Retinal pigment epithelial cell (primary cell): ENCODE results near the gene EPB41.
"Not testable (repeated sequence)": the region's sequence is repeated elsewhere in the genome, so short reads cannot be mapped to it uniquely, and the experiment has no call there.

Experiments
- DNase-seq: peaks from one replicate; pipeline ENCODE4 v3.0.0-alpha.2; 2010; ENCODE audit warnings: low read depth
- H3K4me3 ChIP-seq: 2 replicates; pipeline ENCODE4 v1.5.1; 2011; ENCODE audit warnings: mild to moderate bottlenecking, low read length, control low read depth, moderate library complexity
- TF ChIP-seq, protein P1 (sequence below): conservative IDR thresholded peaks from 2 replicates; pipeline ENCODE4 v1.5.1; 2011; ENCODE audit warnings: low read depth, low read length, control low read depth, inconsistent platforms

The EPB41 gene

DNA sequence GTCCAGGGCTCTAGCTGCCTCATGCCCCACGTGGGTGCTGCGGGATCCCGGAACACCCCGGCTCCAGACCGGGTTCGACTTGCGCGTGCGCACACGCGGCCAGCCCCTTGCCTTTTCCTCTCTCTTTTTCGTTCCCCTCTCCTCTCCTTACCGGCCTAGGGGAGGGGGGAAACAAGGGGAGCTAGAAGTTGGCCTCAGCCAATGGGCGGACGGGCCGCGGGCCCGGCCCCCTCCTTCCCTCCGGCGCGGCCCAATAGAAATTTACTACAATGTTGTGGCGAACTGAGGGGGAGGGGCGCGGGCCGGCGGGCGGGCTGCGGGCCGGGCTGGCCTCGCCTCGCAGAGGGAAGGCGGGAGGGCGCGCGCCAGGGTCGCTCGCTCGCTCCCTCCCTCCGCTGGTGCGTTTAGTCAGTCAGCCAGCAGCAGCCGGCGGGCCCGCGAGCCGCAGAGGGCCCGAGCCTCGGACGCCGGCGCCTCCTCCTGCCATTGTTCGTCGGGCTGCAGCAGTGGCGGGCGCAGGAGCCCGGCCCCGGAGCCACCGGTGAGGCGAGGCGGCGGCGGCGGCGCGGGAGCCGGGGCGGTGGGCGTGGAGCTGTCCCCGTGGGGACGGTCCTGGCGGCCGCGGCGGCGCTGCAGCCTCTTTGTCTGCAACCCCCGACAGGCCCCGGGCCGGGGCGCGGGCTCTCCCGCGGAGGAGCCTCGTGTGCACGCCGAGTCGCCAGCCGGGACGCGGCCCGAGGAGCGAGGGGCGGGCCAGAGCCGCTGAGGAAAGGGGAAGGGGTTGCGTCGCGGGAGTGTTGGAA lies at the start of gene EPB41:
Gene EPB41, plus strand, starts transcription at position 342 of the 803 bp plus-strand sequence. CDS start 72,869 bp downstream, outside the sequence.
- TF ChIP-seq, protein P1, sequence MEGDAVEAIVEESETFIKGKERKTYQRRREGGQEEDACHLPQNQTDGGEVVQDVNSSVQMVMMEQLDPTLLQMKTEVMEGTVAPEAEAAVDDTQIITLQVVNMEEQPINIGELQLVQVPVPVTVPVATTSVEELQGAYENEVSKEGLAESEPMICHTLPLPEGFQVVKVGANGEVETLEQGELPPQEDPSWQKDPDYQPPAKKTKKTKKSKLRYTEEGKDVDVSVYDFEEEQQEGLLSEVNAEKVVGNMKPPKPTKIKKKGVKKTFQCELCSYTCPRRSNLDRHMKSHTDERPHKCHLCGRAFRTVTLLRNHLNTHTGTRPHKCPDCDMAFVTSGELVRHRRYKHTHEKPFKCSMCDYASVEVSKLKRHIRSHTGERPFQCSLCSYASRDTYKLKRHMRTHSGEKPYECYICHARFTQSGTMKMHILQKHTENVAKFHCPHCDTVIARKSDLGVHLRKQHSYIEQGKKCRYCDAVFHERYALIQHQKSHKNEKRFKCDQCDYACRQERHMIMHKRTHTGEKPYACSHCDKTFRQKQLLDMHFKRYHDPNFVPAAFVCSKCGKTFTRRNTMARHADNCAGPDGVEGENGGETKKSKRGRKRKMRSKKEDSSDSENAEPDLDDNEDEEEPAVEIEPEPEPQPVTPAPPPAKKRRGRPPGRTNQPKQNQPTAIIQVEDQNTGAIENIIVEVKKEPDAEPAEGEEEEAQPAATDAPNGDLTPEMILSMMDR = no peak
- peak within 1 kb of the TSS; percentile 58 for H3K4me3 ChIP-seq
- peak; percentile 60 for DNase-seq

DNA sequence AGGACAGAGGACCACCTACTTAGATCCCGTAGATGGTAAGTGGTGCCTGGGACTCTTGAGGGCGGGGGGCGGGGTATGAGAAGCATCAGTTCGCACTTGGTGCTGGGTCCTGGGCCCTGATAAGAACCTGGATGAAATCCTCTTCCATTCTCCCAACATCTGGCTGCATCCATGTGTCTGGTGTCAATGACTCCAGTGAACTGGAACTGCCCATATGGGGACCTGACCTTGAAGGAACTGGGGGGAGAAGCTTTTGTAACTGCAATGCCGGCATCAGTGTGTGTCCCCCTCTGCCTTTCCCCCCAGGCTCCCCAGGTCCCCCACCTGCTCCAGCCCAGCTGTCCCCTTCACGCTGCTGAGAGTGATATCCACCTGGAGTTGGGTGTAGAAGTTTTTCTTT lies 49.7 kb upstream of the EPB41 start:
- DNase-seq = no peak
- TF ChIP-seq, protein P1 = no peak
- no peak overlapping the region for H3K4me3 ChIP-seq

DNA sequence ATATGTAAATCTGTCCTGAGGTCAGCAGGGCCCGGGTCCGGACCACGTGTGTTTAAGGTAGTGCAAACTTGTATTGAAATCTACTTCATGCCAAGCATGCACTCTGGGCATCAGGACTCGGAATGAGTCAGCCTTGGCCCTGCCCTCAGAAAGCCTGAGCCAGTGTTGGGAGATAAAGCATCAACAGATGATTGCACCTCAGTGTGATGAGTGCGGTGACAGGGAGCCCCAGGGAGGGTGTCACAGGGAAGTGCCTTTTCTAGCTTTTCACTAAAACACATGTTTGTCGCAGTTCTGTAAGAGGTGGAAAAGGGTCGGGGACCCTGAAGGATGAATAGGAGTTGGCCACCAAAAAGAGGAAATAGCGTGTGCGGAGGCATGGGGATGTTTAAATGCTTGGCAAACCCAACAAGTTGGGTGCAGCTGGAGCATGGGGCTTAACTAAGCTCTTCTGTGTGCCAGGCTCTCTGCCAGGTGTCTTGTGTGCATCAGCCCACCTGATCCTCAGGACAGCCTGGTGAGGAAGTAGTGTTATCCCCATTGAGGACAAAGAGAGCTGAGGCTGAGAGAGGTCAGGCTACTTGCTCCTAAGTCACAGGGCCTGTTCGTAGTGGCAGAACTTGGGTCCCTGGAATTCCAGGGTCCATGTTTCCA lies 48.2 kb upstream of the EPB41 start:
- H3K4me3 ChIP-seq = no peak overlapping the region
- TF ChIP-seq, protein P1 = no peak
- no peak for DNase-seq

DNA sequence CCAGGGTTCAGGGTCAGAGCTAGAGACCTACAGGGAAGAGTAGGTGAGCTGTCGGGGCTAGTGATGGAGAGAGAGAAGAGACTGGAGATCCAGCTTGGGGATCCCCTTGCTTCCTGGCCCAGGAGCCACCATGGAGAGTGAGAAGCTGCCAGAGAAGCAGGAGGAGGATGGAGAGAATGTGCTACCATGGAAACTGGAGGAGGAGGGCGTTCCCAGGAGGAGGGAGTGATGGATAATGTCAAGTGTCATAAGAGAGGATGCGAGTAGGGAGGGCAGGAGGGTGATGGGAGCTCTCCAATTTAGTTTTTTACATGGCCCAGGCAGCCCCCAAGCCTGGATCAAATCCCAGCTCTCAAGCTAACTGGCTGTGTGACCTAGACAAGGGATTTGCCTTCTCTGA lies 46.5 kb upstream of the EPB41 start:
- no peak overlapping the region for H3K4me3 ChIP-seq
- DNase-seq = no peak
- TF ChIP-seq, protein P1 = no peak

DNA sequence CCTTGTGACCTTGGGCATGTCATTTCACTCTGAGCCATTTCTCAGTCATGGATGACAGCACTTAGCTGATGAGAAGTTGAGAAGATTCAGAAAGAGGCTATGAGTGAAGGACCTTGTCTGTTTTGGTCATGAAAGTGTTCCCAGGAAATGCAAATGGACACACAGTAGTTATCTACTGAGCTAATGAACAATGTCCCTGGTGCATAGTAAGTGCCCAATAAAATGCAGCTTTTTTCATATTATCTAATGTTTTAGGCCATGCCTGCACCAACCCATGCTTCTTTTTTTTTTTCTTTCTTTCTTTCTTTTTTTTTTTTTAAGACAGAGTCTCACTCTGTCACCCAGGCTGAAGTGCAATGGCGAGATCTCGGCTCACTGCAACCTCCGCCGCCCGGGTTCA lies 44.4 kb upstream of the EPB41 start:
- no peak overlapping the region for H3K4me3 ChIP-seq
- TF ChIP-seq, protein P1 = no peak

DNA sequence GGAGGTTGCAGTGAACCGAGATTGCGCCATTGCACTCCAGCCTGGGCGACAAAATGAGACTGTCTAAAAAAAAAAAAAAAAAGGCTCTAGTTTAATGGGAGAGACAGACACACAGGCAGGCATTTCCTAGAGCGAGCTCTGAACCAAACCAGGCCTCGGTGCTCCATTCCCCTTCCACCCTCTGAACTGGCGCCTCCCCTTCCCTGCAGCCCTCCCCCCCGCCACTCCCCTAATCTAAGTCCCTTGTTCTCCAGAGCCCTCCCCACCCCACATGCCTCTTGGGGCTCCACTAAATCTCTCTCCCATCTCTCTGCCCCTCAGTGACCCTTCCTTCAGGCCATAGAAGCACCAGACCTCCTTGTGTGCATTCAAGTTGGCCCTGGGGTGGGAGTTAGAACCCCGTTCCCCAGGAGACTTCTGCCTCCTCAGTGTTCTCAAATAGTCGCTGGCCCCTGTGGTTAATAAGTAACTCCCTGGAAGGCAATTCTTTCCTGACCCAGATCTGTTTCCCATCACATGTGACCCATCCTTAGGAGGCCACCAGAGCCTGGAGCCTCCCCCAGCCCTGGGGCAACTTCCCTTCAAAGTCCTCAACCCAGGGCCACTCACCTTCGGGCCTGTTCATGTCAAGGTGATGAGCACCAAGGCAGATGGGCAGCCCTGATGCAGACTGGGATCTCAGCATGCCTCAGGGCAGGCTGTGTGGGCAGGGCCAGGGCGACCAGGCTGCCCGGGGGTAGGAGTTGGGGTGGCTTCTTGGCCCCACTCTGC lies 42.6 kb upstream of the EPB41 start:
- no peak for DNase-seq
- TF ChIP-seq, protein P1 = no peak
- H3K4me3 ChIP-seq = no peak overlapping the region

More for the DNA sequence above, 44.4 kb upstream of the EPB41 start:
- DNase-seq = no peak

DNA sequence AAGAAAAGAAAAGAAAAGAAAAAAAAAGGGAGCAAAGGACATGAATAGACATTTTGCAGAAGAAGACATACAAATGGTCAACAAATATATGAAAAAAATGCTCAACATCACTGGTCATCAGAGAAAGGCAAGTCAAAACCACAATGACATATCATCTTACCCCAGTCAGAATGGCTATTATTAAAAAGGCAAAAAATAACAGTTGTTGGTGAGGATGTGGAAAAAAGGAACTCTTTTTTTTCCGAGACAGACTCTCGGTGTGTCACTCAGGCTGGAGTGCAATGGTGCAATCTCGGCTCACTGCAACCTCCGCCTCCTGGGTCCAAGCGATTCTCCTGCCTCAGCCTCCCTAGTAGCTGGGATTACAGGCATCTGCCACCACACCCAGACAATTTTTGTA lies 39.2 kb upstream of the EPB41 start:
- H3K4me3 ChIP-seq, DNase-seq: not testable (repeated sequence)
